Measurements from ENCODE around the gene WDR45B.

The WDR45B gene

DNA sequence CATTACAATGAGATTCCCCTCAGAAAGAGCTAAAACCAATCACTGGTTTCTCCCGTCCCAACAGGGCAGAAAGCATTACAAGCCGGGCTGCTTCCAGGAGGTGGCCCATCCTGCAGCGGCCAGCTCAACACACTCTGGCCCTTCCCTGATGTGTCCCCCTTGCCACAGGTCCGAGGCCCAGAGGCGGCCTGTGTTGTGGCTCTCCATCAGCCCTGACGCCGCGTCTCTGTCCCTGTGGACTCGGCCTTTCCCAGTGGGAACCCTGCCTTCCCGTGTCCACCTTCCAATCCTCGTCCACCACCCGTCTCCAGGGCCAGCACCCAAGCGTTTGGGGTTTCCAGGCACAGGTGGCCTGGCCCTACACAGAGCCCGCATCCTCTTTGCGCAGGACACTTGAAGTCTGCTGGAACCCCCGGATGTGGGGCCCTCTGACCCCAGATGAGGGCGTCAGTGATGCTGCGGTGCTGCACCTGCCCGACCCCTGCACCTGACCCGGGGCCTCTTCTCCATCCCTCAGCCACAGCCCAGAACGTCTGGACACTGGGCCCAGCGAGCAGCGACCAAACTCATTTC lies 29.2 kb upstream of the WDR45B start:
- no peak for DNase-seq (ENCODE audit: low read depth in 2 of 2)

DNA sequence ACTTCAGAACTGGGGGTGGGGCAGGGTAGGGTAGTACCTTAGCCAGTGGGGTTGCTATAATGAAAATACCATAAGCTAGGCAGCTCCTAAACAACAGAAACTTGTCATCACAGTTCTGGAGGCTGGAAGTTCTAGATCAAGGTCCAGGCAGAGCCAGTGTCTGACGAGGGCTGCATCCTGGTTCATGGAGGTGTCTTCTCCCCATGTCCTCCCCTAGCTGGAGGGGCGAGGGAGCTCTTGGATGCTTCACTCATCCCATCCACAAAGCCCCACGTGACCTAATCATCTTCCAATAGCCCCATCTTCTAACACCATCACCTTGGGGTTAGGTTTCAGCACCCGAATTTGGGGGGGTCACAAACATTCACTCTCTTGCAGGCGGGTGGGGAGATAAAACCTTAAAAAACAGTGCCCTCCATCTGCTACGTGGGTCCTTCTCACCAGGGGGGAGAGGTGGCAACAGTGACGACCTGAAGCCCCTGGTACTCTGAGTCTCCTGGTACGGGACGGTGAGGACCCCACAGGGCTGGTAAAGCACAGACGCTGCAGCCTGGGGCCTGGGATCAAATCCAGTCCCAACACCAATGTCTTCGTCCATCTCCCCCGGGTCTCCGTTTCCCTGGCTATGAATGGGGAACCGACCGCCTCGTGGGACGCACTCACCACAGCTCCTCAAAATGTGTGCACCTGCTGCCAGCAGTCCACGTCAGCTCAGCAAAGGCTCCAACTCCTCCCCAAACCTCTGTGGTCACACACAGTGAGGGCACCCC lies 27.4 kb upstream of the WDR45B start:
- no peak for DNase-seq (ENCODE audit: low read depth in 2 of 2)

DNA sequence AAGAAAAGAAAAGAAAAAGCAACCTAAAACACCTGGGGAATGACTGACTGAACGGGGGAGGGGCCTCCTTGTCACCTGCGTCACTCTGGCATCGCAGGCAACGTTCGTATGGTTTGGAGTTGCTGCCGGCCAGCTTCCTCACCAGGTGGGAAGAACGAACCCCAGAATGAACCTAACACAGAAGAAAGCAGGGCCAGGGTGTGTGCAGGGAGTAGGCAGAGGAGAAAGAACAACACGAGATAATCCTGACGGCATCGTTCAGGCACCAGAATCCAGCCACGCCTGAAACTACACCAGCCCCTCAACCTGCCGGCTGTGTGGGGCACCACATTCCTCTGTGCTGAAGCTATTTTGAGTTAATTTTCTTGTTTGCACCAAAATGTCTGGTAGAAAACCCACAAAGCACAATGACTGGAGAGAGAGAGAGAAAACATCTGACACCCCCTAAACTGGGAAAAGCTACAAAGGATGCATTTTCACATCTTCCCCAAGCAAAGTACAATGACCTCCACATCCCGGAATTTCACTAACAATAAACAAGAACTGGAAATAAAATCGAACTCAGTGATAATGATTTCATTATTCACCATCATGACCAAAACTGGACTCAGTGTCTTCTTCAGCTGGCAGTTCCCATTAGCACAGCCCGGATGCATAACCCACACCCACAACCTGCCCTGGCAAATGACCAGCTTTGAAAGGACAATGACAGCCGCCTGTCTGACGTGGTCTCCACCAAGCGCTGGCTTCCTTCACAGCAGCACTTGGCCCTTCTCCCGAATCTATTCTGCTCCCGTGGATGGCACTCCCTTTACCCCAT lies 26.6 kb upstream of the WDR45B start:
- DNase-seq (ENCODE audit: low read depth in 2 of 2): no peak

DNA sequence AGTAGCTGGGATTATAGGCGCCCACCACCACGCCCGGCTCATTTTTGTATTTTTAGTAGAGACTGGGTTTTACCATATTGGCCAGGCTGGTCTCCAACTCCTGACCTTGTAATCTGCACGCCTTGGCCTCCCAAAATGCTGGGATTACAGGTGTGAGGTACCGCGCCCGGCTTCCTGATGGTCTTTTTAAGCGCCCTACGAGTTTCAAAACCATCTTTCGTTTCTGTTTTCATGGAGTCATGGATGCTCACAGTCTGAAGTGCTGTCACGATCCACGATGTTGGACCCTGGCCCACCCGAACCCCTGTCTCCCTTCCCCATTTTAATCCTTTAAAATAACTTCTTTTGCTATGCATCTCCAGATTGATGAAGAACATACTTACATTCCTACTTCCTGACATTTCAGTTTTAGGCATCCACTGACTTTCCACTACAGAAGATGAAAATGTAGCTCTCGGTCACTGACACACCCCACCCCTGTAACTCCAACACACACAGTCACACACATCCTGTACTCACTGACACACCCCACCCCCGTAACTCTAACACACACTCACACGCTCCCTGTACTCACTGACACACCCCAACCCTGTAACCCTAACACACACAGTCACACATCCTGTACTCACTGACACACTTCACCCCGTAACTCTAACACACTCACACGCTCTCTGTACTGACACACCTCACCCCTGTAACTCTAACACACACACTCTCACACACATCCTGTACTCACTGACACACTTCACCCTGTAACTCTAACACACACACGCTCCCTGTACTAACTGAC lies 22.6 kb upstream of the WDR45B start:
- no peak for DNase-seq (ENCODE audit: low read depth in 2 of 2)

DNA sequence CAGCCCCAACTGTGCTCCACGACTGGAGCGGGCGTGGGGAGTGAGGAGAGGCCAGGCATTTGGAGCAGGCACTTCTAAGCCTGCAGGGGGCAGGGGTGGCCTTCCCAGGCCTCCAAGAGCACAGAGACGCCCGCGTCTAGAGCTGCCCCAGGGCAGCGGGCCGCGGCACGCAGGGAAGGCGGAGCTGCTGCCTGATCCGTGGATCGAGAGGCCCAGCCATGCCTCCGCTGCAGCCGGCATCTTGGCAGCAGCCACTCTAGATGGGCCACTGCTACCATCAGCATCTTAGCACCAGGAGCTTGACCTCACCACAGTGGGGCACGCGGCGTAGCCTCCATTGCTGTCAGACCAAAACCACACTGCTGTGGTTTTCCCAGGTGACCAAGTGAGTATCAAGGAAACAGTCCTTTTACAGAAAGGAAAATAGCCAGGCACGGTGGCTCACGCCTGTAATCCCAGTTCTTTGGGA lies 20.4 kb upstream of the WDR45B start:
- no peak for DNase-seq (ENCODE audit: low read depth in 2 of 2)

DNA sequence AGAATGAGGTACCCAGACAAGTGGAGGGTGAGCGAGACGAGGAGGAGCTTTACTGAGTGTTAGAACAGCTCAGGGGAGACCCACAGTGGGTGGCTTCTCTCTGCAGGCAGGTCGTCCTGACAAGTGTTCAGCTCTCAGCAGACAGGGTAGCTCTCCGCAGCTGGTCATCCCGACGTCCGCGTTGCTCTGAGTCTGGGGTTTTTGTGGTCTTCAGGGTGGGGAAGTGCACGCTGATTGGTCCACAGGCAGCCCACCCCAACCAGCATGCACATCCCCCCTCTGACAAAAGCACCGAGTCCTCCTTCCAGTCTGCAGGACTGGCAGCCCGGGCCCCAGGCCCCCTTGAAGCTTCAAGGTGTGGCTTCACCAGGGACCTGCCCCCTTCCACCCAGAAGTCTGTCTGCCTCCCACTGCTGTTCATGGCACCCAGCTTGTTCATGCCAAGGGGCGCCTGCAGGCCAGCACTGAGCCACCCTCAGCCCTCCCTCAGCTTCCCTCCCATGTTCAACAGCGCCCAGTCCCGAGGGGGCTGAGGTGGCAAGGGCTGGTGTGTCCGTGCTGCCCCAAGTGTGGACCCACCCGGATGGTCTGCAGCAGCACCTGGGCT lies 19.9 kb upstream of the WDR45B start:
- DNase-seq (ENCODE audit: low read depth in 2 of 2): no peak

DNA sequence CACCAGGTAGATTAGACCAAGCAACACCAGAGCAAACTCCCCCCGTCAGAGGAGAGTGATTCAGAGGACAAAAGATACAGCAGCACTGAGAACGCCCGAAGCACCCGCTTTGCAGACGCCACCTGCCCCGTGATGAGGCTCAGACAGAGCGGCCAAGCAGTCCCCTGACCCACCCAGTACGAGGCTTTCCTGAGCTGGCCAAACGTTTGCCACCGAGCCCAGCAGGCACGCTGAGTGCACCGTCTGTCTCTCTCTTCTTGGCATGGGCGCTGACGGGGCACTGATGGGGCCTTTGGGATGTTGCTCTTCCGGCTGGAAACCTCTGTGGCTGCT lies 19.4 kb upstream of the WDR45B start:
- DNase-seq (ENCODE audit: low read depth in 2 of 2): no peak

DNA sequence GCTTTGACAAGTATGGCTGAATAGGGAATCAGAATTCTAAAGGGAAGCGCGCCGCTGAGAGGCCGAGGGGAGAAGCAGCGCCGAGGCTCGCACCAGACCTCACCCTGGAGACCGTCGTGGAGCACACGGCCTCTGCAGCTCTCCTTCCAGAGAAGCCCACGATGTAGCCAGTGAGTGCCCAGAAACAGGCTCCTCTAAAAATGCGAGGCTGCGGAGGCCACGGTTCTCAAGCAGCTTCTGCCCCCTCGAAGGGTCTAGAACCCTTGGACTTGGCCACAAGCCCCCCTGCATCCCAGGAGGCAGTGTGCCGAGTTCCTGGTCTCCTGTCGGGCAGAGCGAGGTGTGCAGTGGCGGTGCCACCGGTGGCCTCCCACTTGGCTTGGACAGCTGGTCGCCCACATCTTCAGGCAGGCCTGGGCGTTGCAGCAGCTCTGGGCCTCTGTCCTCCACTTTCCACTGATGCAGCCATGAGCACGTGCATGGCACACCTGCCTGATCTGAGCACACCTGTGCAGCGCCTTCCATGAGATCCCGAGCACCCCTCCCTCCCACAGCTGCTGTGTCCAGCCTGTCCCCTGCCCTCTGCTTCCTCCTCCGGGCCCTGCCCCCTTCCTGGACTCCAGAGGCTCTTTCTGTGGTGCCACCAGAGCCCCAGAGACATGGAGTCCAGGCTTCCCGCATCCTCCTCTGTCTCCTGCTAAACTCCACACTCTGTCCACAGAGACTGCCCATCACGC lies 18.9 kb upstream of the WDR45B start:
- no peak for DNase-seq (ENCODE audit: low read depth in 2 of 2)

DNA sequence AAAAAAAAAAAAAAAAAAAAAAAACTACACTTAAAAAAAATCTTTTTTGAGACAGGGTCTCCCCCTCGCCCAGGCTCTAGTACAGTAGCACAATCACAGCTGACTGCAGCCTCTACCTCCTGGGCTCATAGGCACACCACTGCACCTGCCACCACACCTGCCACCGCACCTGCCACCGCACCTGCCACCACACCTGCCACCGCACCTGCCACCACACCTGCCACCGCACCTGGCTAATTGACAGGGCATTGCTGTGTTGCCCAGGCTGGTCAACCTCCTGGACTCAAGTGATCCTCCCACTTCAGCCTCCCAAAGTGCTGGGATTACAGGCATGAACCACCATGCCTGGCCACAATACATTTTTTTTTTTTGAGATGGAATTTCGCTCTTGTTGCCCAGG lies 17.6 kb upstream of the WDR45B start:
- no peak for DNase-seq (ENCODE audit: low read depth in 2 of 2)

DNA sequence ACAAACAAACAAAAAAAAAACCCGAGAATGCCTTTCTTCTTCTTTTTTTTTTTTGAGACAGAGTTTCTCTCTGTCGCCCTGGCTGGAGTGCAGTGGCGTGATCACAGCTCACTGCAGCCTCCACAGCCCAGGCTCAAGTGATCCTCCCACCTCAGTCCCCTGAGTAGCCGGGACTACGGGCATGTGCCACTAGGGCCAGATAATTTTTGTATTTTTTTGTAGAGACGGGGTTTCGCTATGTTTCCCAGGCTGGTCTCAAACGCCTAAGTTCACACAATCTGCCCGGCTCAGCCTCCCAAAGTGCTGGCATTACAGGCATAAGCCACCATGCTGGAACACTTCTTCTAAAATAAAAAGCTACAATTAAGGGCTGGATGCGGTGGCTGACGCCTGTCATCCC lies 17.0 kb upstream of the WDR45B start:
- no peak for DNase-seq (ENCODE audit: low read depth in 2 of 2)

DNA sequence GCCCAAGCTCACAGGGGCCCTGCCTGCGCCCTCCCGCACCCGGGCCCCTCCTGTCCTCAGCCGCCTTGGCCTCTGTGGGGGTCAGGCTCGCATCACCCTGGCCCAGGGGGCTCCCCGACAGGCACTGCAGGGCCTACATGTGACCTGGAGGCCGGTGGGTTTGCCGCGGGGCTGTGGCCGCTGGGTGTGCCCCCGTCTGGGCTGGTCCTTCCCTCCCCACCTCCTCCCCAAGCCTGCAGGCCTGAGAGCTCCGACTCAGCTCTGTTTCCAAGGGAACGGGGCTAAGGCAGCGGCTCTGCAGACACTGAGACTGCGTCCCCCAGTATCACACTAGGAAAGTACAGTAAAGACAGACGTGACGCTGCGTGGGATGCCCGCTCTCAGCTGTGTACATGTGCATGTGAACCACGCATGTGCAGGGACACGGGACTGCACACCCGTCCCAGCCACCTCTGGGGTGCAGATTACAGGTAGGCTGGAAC lies 16.5 kb upstream of the WDR45B start:
- no peak for DNase-seq (ENCODE audit: low read depth in 2 of 2)

DNA sequence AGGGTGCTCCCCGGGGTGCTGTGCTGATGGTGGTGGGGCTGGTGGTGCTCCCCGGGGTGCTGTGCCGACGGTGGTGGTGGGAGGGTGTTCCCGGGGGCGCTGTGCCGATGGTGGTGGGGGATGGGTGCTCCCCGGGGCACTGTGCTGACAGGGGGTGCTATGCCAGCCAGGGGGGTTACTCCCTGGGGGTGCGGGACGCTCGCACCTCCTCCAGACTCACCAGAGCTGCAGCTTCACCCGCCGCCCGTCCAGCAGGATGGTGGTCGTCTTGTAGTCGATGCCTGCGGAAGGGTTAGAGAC lies 16.0 kb upstream of the WDR45B start:
- DNase-seq (ENCODE audit: low read depth in 2 of 2): no peak

DNA sequence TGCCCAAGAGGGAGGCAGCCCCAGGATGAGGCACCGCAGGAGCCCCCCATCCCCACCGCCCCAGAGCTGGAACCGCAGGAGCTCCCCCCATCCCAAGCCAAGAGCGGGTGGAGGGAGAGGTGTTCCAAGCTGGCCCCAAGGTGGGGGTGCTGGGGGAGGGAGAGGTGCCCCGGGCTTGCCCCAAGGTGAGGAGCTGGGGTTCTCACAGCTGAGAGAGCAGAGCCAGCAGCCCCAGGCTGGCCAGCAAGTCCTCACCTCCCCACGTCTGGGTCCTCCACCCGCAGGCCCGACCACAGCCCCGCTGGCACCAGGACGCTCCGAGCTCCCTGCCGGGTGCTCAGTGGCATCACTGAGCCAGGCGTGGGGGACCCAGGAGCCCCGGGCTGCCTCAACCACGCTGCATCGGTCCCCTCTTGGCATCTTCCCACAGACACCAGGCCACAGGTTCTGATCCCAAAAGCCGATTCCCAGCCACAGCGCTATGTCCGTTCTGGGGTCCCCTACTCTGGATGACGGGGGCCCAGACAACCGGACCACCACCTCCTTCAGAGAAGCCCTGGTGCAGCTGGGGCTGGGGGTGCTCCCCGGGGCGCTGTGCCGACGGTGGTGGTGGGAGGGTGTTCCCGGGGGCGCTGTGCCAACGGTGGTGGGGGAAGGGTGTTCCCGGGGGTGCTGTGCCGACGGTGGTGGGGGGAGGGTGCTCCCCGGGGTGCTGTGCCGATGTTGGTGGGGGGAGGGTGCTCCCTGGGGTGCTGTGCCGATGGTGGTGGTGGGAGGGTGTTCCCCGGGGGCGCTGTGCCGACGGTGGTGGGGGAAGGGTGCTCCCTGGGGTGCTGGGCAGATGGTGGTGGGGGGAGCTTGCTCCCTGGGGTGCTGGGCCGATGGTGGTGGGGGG lies 15.4 kb upstream of the WDR45B start:
- no peak for DNase-seq (ENCODE audit: low read depth in 2 of 2)

DNA sequence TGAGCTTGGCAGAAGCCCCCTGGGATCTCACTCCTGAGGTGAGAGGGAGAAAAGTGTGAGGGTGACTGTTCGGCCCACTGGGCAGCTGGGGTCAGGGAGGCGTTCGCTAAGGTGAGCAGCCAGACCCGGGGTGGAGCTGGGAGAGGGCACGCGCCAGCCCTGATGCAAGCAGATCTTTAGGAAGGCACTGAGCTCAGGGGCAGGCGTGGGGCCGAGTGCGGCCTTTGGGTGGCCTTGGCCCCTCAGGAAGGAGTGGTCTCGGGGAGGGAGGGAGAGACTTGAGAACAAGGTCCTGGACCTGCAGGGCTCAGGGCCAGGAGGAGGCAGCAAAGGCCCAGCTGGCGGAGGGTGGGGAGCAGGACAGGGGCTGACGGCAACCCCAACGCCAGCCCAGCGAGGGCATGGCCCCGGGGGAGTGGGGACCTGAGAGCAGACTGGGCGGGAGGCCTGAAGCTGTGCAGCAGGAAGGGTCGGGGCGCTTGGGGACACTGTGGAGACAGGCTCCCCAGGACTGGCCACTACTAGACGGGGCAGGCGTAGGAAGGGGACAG lies 14.5 kb upstream of the WDR45B start:
- no peak for DNase-seq (ENCODE audit: low read depth in 2 of 2)

DNA sequence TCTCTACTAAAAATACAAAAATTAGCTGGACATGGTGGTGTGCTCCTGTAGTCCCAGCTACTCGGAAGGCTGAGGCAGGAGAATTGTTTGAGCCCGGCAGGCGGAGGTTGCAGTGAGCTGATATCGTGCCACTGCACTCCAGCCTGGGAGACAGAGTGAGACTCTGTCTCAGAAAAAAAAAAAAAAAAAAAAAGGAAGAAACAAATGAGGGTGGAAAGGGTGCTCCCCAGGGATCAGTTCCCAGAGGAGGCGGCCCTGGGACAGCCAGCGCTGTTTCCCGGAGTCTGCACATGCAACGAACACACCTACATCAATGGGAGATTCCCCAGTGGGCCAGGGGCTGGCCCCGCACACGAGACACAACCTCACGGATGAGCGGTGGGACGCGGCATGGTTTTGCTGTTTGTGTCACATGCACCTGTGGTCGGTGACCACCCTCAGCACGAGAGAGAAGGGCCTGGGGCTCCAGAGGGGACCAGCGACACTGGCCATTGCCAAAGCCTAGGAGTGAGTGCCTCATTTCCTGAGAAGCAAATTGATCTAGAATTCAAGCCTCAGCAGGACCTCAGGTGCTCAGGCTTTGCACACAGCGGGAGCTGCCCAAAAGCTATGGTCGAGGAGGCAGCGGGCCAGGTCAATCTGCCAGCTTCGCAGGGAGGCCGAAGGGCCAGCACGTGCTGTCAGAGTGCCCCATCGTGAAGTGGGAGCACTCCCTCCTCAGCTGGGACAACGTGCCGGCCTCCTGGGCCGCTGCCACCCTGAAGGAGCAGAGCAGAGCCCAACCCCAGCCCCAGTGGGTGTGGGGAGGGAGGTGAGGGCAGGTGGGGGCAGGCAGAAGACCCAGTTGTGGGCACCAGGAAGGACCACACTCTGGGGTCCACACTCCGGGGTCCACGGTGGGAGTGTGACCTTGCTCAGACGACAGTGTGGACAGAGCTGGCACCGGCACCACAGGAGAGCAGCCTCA lies 13.8 kb upstream of the WDR45B start:
- DNase-seq (ENCODE audit: low read depth in 2 of 2): no peak

DNA sequence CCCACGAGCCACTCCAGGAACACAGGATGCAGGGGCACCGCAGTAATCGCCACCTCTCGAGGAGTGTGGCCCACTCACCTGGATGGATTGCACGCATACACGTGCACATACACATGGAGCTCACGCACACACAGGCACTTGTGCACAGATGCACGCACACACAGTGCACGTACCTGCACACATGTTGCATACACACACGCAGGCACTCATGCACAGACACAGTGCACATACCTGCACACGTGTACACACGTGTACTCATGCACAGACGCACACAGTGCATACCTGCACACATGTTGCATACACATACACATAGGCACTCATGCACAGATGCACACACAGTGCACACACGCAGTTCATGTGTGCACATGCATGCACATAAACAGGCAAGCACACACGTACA lies 11.6 kb upstream of the WDR45B start:
- DNase-seq (ENCODE audit: low read depth in 2 of 2): no peak

DNA sequence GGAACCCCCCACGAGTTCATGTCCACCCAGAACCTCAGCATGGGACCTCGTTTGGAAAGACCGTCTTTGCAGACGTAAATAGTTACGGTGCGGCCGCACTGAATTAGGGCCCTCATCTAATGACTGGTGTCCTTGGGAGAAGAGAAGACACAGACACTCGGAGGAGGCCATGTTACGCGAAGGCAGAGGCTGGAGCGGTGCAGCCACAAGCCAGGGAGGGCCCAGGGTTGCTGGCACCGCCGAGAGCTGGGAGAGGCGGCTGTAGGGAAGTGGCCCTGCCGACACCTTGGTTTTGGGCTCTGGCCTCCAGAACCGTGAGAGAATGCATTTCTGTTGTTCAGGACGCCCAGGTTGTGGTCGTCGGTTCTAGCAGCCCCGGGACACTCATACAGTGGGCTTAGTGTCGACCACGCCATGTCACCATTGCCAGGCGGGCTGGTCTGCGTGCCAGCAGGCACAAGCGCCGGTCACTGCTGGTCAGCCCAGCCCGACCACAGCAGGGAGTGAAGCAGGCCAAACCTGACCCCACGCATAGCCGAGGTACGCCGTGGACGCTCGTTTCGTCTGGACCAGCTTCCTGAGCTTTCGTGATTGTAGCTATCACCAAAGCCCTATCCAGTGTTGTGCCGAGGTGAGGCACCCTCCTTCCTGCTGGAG lies 10.7 kb upstream of the WDR45B start:
- no peak for DNase-seq (ENCODE audit: low read depth in 2 of 2)

DNA sequence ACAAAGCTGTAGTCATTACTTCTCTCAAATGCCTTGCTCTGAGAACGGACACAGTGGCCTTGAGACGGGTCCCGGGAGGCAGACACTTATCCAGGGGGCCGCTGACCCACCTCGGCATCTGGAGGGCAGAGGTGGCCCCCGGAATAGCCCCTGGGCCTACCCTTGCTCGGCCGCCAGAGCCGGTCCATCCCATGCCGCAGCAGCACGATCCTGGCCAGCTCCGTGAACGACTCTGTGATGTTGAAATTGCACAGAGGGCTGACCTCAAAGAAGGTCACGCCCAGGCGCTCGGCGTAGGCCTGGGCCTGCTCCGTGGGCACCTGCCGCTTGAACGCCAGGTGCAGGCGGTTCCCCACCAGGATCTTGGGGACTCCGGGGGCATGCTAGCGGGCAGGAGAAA lies 10.1 kb upstream of the WDR45B start:
- no peak for DNase-seq (ENCODE audit: low read depth in 2 of 2)

Data from stimulated activated CD4-positive, alpha-beta T cell treated with anti-CD3 and anti-CD28 coated beads, Interleukin-1b, Interleukin-23, amount 100 ng/mL, for 1 hour (primary cell).